NOMO-1 treated with dmso at 0.1 percent for 144 hours (cell line): ENCODE measurements around the gene CRYBG2.

Source experiments
- DNase-seq: peaks from one replicate; lab custom pipeline; 2025; ENCODE audit not compliant: unreplicated experiment; lab: John Stamatoyannopoulos, UW

CRYBG2 gene

GRCh38 chr1:26282401-26282918, 71.5 kb downstream of the CRYBG2 start:
- no peak for DNase-seq

GRCh38 chr1:26281971-26282370, 72.0 kb downstream of the CRYBG2 start:
- peak; percentile 21 for DNase-seq

DNA sequence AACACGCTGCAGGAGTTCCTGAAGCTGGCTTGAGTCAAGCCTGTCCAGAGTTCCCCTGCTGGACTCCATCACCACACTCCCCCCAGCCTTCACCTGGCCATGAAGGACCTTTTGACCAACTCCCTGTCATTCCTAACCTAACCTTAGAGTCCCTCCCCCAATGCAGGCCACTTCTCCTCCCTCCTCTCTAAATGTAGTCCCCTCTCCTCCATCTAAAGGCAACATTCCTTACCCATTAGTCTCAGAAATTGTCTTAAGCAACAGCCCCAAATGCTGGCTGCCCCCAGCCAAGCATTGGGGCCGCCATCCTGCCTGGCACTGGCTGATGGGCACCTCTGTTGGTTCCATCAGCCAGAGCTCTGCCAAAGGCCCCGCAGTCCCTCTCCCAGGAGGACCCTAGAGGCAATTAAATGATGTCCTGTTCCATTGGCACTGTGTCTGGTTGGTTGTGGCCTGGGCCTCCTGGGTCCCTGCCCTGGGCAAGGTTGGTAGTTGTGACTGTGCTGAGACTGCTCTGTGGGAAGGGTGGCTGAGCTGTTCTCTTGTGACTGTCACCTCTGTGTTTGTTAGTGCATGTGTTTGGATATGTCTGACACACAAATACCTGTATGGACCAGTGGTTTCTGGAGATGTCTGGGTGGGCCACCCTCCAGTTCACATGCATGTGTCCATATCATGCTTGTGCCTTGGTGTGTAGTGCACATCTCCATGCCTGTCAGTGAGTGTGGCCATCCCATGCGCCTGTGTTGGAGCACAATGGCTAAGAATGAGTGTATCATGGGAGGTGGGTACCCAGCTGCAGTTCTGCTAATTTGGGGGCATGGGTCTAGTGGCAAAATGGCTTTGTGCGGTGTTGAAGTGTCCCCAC, 72.6 kb downstream of the CRYBG2 start:
- DNase-seq: no peak

GRCh38 chr1:26280333-26281042, 73.4 kb downstream of the CRYBG2 start:
- no peak for DNase-seq

DNA sequence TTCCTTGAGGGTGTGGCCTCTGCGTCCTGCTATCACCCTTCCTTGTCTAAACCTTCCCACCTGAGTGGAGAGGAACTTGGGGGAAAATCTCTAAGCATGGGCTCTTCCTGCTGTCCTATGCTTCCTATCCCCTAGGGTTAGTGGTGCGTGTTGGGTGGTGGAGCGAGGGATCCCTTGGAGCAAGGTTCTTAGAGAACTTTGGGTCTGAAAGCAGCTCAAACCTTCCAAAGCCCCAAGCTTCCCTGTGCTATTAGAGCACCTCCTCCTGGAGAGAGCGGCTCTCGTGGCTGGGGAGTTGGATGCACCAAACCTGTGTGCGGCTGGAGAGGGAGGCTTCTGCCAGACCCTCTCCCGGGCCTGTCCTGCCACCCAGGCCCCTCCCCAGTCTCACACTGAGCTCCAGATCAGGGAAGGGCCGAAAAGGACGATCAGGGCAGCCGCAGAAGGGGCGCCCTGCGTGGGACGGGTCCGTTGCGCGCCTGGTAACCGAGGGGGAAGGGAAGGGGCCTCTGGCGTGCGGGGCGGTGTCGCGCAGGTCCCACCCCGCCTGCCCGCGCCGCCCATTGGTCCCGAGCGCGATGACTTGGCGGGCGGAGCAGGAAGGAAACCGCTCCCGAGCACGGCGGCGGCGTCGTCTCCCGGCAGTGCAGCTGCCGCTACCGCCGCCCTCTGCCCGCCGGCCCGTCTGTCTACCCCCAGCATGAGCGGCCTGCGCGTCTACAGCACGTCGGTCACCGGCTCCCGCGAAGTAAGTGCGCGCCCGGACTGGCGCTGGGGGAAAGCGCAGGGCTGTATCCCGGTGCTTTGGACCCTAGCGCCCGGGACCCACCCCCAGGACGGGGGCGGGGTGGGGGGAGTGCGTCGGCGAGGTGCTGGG, 74.2 kb downstream of the CRYBG2 start, which contains the start of gene SH3BGRL3:
SH3BGRL3 (plus strand) TSS at position 631 of the 877 bp plus-strand sequence; CDS start at position 701, 70 bp downstream.
- peak; percentile 78 for DNase-seq

- DNase-seq: peak; percentile 18
Measured at GRCh38 chr1:26278724-26279455, 75.0 kb downstream of the CRYBG2 start.

DNA sequence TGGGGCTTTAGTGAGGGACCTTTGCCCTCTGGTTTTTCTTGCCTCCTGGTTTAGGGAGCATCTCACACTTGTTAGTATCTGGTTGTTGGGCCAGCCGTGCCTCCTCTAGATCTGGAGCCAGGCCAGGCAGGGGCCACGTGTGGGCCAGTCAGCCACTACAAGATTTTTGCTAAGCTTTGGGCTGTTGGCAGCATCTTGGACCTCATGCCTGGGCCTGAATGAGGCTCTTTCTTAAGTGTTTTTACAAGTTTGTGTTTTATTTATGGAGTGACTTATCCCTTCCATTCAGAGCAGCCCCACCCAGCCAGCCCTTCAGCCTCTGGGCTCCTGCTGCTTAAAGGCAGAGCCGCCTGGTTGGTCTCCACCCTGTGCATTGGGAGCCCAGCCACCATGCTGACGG, 75.6 kb downstream of the CRYBG2 start:
- no peak for DNase-seq

GRCh38 chr1:26277719-26278118, 76.2 kb downstream of the CRYBG2 start:
- no peak for DNase-seq

- no peak for DNase-seq
Measured at GRCh38 chr1:26277261-26277661, 76.7 kb downstream of the CRYBG2 start.

DNA sequence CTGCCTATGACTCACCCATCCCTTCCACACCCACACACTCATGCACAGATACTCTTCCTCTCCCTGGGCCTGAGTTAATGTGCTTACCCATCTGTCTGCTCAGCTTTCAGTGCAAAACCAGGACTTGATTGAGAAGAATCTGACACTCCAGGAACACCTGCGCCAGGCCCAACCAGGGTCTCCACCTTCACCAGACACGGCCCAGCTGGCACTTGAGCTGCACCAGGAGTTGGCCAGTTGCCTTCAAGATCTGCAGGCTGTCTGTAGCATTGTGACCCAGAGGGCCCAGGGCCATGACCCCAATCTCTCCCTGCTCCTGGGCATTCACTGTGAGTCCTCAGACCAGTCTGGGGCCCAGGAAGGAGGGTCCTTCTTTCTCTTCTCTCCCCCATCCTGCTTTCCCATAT, 77.5 kb downstream of the CRYBG2 start:
- DNase-seq: peak; percentile 86

DNA sequence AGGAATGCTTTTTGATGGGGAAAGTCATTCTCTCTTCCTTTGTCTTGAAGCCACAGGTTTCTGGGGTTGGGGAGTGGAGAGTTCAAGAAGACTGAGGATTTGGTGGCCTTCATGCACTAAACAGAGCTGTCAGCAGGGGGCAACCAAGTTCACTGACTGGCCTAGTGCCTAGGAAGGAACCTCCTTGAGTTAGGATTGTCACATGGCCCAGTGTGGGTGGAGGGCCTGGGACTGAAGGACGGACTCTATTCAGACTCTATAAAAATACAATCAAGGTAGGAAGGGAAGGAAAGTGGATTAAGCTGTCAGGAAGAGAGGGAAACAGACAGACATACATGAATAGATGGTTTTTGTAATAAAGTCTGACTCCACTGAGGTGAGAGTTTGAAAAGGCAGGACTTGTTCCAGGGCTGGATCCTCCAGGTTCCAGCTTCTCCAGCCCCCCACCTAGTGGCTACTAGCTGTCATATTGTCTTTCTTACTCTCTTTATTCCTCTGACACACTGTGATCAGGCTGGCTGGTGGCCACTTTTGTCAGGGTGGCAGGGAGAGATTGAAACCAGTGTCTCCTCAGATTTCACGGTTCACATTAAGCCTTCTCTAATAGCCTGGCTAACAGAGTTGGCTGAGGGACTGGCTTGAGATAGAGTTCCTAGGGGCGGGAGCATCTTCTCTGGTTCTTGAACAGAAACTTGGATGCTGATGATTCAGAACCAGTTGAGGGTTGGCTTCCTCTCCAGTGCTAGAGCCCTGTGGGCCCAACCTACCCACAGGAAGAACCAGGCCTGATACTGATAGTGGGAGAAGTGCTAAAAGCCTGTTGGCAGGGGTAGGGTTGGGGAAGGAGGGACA, 78.1 kb downstream of the CRYBG2 start:
- peak; percentile 68 for DNase-seq

- peak; percentile 81 for DNase-seq
Measured at GRCh38 chr1:26274801-26275425, 79.0 kb downstream of the CRYBG2 start.
